GM12864 (cell line): ENCODE results near the gene GPR149.

ENCODE experiments used
- DNase-seq: peaks from one replicate; pipeline ENCODE4 v3.0.0-alpha.2; 2011; ENCODE audit warnings: low read depth
- H3K4me3 ChIP-seq: 2 replicates; pipeline ENCODE4 v1.5.1; 2011; ENCODE audit warnings: mild to moderate bottlenecking, low read depth, low read length, control low read depth
- TF ChIP-seq, protein P1 (sequence below): IDR thresholded peaks from 2 replicates; pipeline ENCODE4 v1.5.1; 2011; ENCODE audit warnings: low read depth, mild to moderate bottlenecking, moderate library complexity, low read length, control low read depth, inconsistent platforms; ENCODE audit errors: missing control alignments

Gene GPR149

DNA sequence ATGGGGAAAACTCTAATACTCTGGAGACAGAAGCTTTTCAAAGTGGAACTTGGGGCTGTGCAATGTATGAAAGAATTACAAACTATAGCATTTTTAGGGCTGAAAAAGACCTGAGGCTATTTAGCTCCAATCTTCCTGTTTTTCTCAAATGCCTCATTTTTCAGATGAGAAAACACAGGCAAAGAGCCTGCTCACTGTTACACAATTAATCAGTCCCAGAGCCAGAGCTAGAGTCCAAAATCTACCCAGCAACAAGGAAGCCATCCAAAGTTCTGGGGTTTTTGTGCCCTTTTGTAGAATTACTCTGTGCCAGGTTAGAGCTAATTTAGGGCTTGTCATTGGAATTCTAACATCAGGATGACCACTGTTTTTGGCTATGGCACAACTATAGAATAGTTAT lies 45.5 kb downstream of the GPR149 start:
- TF ChIP-seq, protein P1, sequence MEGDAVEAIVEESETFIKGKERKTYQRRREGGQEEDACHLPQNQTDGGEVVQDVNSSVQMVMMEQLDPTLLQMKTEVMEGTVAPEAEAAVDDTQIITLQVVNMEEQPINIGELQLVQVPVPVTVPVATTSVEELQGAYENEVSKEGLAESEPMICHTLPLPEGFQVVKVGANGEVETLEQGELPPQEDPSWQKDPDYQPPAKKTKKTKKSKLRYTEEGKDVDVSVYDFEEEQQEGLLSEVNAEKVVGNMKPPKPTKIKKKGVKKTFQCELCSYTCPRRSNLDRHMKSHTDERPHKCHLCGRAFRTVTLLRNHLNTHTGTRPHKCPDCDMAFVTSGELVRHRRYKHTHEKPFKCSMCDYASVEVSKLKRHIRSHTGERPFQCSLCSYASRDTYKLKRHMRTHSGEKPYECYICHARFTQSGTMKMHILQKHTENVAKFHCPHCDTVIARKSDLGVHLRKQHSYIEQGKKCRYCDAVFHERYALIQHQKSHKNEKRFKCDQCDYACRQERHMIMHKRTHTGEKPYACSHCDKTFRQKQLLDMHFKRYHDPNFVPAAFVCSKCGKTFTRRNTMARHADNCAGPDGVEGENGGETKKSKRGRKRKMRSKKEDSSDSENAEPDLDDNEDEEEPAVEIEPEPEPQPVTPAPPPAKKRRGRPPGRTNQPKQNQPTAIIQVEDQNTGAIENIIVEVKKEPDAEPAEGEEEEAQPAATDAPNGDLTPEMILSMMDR, result no peak
- no peak overlapping the region for H3K4me3 ChIP-seq
- no peak for DNase-seq

DNA sequence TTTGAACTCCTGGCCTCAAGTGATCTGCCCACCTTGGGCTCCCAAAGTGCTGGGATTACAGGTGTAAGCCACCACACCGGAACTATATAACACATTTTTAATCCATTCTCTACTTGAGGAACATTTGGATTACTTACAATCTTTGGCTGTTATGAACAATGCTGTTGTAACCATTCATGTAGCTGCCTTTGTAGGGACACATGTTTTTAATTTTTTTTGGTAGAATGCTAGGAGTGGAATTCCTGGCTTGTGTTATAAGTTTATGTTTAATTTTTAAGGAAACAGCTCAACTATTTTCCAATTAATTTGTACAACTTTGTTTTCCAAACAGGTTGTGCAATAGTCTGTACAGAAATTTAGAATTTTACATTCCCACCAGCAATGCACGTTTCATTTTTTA lies 51.7 kb downstream of the GPR149 start:
- TF ChIP-seq, protein P1, result no peak
- H3K4me3 ChIP-seq, result no peak overlapping the region
- no peak for DNase-seq

DNA sequence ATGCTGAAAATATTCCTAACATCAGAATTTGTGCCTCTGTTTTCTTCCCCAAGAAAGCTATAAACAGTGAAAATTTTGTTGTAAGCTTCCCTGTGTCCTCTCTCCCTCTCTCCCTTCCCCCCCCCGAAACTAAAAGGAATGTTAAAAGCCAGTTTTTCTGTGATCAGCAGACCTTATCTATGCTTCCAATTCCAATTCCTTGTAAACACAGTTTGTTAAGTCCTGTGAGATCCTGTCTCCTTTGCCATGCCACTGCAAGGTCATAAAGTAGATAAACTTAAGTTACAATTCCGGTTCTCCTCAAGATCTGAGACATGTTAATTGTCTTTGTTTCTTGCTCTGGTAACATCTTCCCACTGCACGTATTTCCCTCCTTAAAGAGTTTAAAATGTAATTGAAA lies 62.8 kb downstream of the GPR149 start:
- DNase-seq, result no peak
- no peak overlapping the region for H3K4me3 ChIP-seq
- TF ChIP-seq, protein P1, result no peak

DNA sequence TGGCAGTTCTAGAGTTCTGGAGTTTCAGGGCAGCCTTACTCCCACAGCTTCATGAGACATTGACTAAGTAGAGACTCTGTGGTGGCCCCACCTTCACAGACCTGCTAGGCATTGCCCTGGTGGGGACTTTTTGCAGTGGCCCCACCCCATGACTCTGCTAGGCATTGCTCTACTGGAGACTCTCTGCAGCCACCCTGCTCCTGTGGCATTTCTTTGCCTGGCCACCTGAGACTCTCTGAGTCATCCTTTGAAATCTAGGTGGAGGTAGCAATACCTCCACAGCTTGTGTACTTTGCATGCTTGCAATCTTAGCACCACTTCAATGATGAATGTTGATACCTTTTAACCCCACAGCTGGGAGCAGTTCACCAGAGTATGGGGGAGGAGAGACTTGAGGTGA lies 65.1 kb downstream of the GPR149 start:
- DNase-seq, result no peak
- TF ChIP-seq, protein P1, result no peak
- no peak overlapping the region for H3K4me3 ChIP-seq

DNA sequence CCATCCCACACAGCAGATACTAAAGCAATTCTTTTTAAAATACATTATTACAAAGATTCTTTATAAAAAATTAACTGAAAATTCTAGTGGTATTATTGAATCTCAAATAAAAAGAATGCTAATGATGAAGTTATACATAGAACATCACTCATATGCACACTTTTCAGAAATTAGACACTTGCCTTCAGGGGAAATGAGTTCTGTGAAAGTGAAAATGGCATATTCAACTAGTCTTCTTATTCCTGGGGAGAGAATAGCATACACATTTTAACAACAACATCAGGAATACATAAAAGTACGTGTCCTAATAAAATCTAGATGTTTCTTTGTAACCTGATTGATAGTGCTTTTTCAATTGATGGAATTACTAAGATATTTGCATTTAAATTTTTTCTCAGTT lies 68.9 kb downstream of the GPR149 start:
- no peak for DNase-seq
- TF ChIP-seq, protein P1, result no peak
- H3K4me3 ChIP-seq, result no peak overlapping the region

DNA sequence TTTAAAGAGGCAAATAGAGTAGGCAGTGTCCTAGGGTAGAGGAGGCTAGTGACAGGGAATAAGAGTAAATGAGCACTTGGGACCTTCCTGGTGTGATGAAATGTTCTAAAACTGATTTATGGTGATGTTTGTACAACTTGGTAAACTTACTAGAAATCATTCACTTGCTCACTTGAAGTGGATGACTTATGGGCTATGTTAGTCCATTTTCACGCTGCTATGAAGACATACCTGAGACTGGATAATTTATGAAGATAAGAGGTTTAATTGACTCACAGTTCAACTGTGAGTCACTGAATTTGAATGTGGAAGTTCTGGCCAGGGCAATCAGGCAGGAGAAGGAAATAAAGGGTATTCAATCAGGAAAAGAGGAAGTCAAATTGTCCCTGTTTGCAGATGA lies 74.0 kb downstream of the GPR149 start:
- TF ChIP-seq, protein P1, result no peak
- no peak for DNase-seq

DNA sequence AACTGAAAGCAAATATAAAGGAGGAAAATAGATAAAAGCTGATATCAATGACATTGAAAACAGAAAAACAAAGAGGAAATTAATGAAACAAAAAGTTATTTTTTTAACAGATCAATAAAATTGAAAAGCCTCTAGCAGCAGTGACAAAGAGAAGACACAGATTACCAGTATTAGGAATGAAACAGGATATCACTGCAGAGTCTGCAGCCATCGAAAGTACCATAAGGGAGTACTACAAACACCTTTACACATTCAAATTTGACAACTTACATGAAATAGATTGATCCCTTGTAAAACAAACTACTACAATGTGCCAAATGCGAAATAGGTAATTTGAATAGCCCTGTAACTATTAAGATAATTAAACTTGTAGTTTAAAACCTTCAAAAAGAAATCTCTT lies 80.8 kb downstream of the GPR149 start:
- no peak overlapping the region for H3K4me3 ChIP-seq
- no peak for DNase-seq
- TF ChIP-seq, protein P1, result no peak

More for the DNA sequence above, 74.0 kb downstream of the GPR149 start:
- no peak overlapping the region for H3K4me3 ChIP-seq
